Measurements from ENCODE around the gene IGFBP6.

Gene IGFBP6

DNA sequence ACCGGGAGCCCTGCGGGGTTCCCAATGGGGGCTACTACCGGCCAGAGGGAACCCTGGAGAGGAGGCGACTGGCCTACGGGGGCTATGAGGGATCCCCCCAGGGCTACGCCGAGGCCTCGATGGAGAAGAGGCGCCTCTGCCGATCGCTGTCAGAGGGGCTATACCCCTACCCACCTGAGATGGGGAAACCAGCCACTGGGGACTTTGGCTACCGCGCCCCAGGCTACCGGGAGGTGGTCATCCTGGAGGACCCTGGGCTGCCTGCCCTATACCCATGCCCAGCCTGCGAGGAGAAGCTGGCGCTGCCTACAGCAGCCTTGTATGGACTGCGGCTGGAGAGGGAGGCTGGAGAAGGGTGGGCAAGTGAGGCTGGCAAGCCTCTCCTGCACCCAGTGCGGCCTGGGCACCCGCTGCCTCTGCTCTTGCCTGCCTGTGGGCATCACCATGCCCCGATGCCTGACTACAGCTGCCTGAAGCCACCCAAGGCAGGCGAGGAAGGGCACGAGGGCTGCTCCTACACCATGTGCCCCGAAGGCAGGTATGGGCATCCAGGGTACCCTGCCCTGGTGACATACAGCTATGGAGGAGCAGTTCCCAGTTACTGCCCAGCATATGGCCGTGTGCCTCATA lies 37.9 kb upstream of the IGFBP6 start:
- DNase-seq = no peak

- no peak for DNase-seq
Measured at GRCh38 chr12:53060064-53060720, 37.3 kb upstream of the IGFBP6 start.

GRCh38 chr12:53060721-53061276 lies 36.7 kb upstream of the IGFBP6 start:
- DNase-seq = no peak

GRCh38 chr12:53061404-53062010 lies 36.0 kb upstream of the IGFBP6 start:
- DNase-seq = no peak

- DNase-seq = no peak
Measured at GRCh38 chr12:53062011-53062961, 35.2 kb upstream of the IGFBP6 start.

GRCh38 chr12:53062977-53063707 lies 34.3 kb upstream of the IGFBP6 start:
- no peak for DNase-seq

GRCh38 chr12:53063708-53064612 lies 33.5 kb upstream of the IGFBP6 start:
- no peak for DNase-seq

- DNase-seq = no peak
Measured at GRCh38 chr12:53064613-53065436, 32.6 kb upstream of the IGFBP6 start.

GRCh38 chr12:53065470-53065869 lies 32.0 kb upstream of the IGFBP6 start:
- no peak for DNase-seq

GRCh38 chr12:53065975-53066931 lies 31.2 kb upstream of the IGFBP6 start:
- peak; percentile 71 for DNase-seq

GRCh38 chr12:53067074-53067992 lies 30.1 kb upstream of the IGFBP6 start:
- no peak for DNase-seq

GRCh38 chr12:53067993-53068770 lies 29.3 kb upstream of the IGFBP6 start:
- DNase-seq = no peak

GRCh38 chr12:53068811-53069585 lies 28.5 kb upstream of the IGFBP6 start:
- DNase-seq = no peak

DNA sequence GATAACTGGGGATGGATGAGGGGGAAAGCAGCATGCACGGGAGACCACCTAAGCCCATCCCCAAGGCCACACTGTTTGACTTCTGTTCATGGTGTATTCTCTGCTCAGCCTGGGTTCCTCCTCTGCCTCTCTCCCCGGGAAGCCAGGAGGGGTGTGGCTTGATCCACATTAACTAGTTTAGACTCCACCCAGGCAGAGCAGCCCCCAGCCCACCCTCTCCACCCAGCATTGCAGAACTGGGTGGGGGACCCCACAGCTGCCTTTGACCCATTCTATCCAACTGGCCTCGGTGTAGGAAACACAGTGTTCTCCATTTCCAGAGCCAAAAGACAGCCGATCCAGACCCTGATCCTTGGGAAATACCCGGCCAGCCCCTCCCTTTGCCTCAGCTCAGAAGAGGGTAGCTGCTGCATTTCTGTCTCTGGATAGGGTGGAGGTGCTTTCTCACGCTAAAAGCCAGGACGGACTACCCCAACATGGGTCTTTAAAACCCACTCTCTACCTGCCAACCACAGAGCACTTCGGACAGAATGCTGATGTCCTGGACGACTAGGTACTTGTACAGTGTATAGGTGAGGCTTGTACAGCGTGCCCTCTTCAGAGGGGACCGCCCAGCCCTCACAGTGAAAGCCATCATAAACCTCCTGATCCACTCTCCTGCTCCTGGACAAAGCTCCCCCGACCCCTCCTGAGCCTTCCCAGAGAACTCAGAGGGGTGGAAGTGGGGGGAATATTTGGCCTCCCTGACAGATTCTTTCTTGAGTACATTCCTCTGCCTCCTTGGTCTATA lies 27.7 kb upstream of the IGFBP6 start:
- DNase-seq = no peak

DNA sequence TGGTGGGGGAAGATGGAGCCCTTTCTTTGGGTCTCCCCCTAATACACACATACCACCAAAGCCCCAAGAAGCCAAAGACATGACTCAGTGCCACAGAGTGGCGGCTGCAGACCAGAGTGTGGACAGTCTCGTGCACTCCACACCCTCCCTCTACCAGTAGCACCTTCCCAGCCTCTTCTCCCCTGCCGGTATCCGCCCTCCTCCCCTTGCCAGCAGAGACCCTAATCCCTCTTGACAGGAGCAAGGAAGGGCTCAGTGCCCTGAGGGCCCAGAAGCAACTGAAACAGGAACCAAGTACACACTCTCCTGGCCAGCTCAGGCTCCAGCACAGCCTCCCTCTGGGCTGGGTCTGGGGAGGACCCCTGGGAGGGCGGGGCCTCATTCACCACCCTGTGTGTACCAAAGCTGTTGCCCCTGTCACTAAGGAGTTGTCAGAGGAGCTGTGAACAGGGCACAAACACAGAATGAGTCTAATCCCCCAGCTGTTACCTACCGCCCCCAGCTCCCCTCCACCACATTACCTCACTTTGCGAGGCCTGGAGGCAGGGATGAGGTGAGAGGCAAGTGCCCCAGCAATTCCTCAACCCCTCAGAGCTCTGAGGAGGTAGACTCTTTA lies 26.5 kb upstream of the IGFBP6 start:
- no peak for DNase-seq

Measured in CD4-positive, alpha-beta T cell treated with Interleukin-17A for 1 hour (primary cell).